ENCODE results near the gene SPATA7.

GRCh38 chr14:88380405-88380804, 5.1 kb upstream of the SPATA7 start:
- TF ChIP-seq MXI1 (IDR thresholded peaks at IDR 0.05; ENCODE audit: low read depth, low read length) (no peak), FOXM1 (IDR thresholded peaks at IDR 0.05; ENCODE audit: low read depth) (no peak)

Measured in SK-N-SH (cell line).